Heart left ventricle (tissue), 16 donors: ENCODE data around the gene C2orf49. TPM values are rescaled to one million over a fixed set of nuclear protein-coding genes. Genes with fewer than 3 reads are reported as not detected.
A peak's percentile ranks its signal among the peaks of the same experiment; 100 is the strongest.

Experiments
- ATAC-seq, 4 donors: fragments of 200-7000 bp; cut with Tn5 transposase; one replicate each; pipeline ENCODE4 v1.9.1; 2020 to 2022; ENCODE audit warnings: moderate library complexity in 4 of 4, mild to moderate bottlenecking in 3 of 4, moderate number of reproducible peaks in 1 of 4
- DNase-seq, 5 donors: peaks; one replicate each; pipeline ENCODE4 v3.0.0-alpha.2; 2020
- H3K27ac ChIP-seq, 12 donors: fragments of 200-600 bp; sonication (generic) in 4 of 12; one replicate each; pipeline versions ENCODE4 v1.5.0 to v1.8.0; 2016 to 2022; ENCODE audit warnings: mild to moderate bottlenecking in 2 of 12
- H3K27me3 ChIP-seq, 9 donors: fragments of 200-600 bp; sonication (generic) in 2 of 9; one replicate each; pipeline versions ENCODE4 v1.5.1 to v1.8.0; 2016 to 2022; ENCODE audit warnings: mild to moderate bottlenecking in 3 of 9
- H3K36me3 ChIP-seq, 9 donors: fragments of 200-600 bp; sonication (generic) in 2 of 9; one replicate each; pipeline versions ENCODE4 v1.5.0 to v1.8.0; 2018 to 2022; ENCODE audit warnings: mild to moderate bottlenecking in 2 of 9
- H3K4me1 ChIP-seq, 12 donors: fragments of 200-600 bp; sonication (generic) in 4 of 12; one replicate each; pipeline versions ENCODE4 v1.5.0 to v1.8.0; 2016 to 2022; ENCODE audit warnings: mild to moderate bottlenecking in 3 of 12
- H3K4me3 ChIP-seq, 12 donors: fragments of 200-600 bp; sonication (generic) in 4 of 12; one replicate each; pipeline versions ENCODE4 v1.5.0 to v1.8.0; 2017 to 2022; ENCODE audit warnings: mild to moderate bottlenecking in 9 of 12, moderate library complexity in 4 of 12
- H3K9me3 ChIP-seq, 12 donors: fragments of 200-600 bp; sonication (generic) in 4 of 12; one replicate each; pipeline versions ENCODE4 v1.5.0 to v1.8.0; 2016 to 2022; ENCODE audit warnings: mild to moderate bottlenecking in 1 of 12
- POLR2A ChIP-seq, 2 donors: fragments of 450-650 bp; IDR thresholded peaks; one replicate each; pipeline ENCODE4 v1.6.1; 2017; ENCODE audit warnings: antibody characterized with exemption in 2 of 2, mild to moderate bottlenecking in 2 of 2, moderate library complexity in 2 of 2
- WGBS, 4 donors: extraction: QIAGEN DNeasy Blood & Tissue Kit in 2 of 4; methylation state at CpG; one replicate each; pipeline versions ENCODE4 v1.1.5 to v1.1.7; 2013 to 2018; 5-methylcytosine and 5-hydroxymethylcytosine counted together
- intact Hi-C, 10 donors: fragments of 100-400 bp; cut with DNase I; formaldehyde crosslinking; loops; one replicate each; pipeline versions ENCODE4 v1.11.1 to v1.14.2; 2022
- polyA plus RNA-seq, 2 donors: library from polyadenylated mRNA; stranded (reverse); fragments of 200-250 nt; gene quantifications; one replicate each; pipeline ENCODE4 v1.2.3, GENCODE V29; 2013
- total RNA-seq, 9 donors: library from RNA; depleted of rRNA in 2 of 9; stranded (reverse); fragments of >200 nt in 2 of 9; fragmentation: NEBNext Ultra II Directional in 3 of 9; extraction: Animal tissue kit (Norgen Biotek cat#: 25700) in 3 of 9; gene quantifications; one replicate each; pipeline versions ENCODE4 v1.1.0 to v1.2.4, GENCODE V29; 2016 to 2023
- TF ChIP-seq, protein P1 (sequence below), 12 donors: fragments of 200-600 bp; sonication (generic) in 4 of 12; IDR thresholded peaks; one replicate each; pipeline versions ENCODE4 v1.5.0 to v1.8.0; 2018 to 2022; ENCODE audit warnings: antibody characterized with exemption in 12 of 12, mild to moderate bottlenecking in 5 of 12
- donor health status: ischemic (EF 13 %, LVEDD 7.1; RV severe dilation, severe dysfunction).
- donor health status: healthy with polysubstance abuse.
- donor health status: DM: no; HTN: yes; CAD: no.
- donor health status: DM: no; HTN: no; CAD: no.
- donor health status: ischemic (EF 25% LVEDD 6.9; RV normal size, moderate dysfunction).
- donor health status: ischemic (EF 25% LVEDD 5.7; RV mildly dilated, moderate dysfunction).
- donor health status: healthy.
- donor health status: DM: yes; HTN: yes; CAD: no.
- donor health status: ischemic (EF 35%, LVEDD 5.7; RV mildly dilated, moderate dysfunction).
- donor health status: nonischemic (EF 11% LVEDD 7.7; RV severe dilation, severe dysfunction).
- donor health status: DM: yes; HTN: yes; CAD: no.
- donor health status: PGD.
- donor health status: ischemic (EF 29% LVEDD 5.4; RV normal size, mild dysfunction).
- donor health status: nonischemic (EF 23%, LVEDD 6.1; RV moderate dilation, normal function).

Gene C2orf49
- total and polyA plus RNA-seq, 11 donors: 12.1 to 21.7 (median 15.6) TPM

DNA sequence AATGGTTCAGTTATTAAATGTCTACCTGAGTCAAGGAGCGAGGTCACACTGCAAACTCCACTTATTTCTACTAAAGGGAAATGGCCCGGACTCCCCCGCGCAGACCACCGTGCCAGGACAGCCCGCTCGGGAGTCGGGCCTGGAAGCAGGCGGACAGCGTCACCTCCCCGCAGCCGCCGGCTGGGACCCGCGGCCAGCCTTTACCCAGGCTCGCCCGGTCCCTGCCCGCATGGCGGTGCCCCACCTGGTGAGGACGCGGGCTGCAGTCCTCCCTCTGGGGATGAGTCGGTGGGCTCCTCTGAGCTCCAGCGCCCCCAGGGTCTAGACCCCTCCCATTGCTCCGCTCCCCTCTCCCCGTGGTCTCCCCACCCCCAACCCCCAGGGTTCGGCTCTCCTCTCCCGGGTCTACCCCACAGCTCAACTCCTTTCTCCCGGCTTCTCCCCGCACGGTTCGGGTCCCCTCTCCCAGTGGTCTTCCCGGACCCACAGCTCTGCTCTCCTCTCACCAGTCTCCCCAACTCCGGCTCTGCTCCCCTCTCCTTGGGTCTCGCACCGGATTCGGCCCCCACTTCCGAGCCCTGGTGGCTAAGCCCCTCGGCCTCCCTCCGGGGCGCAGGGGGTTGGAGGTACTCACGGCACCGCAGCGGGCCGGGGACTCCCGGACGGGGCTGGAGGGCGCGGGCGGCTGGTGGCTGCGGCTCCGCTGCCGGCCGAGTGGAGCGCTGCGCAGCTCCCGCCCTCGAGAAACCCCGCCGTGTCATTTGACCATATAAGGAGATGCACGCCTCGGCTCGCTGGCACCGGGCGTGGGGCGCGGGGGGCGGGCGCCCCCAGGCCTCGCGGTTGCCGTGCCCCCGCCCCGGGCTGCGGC lies 61.2 kb downstream of the C2orf49 start, which contains the start of gene FHL2:
Gene FHL2 (minus strand): TSS at position 716 of the 871 bp plus-strand sequence. CDS start 12,535 bp downstream, outside the sequence.
- intact Hi-C loops: no loop called here

More for the DNA sequence above, 61.2 kb downstream of the C2orf49 start, which contains the start of gene FHL2:
- Histone ChIP-seq H3K36me3 (peaks cover 0 to 30% (median 6%) of the 10 kb centered on the region in 9 donors), H3K4me3 (peak within 1 kb of the TSS; percentile 19 to 80 (median 70)), H3K9me3 (no peaks in the 10 kb centered on the region), H3K27me3 (peaks cover 0 to 22% (median 0%) of the 10 kb centered on the region in 9 donors), H3K27ac (peak within 1 kb of the TSS; percentile 70 to 96 (median 91)), H3K4me1 (peaks cover 0 to 81% (median 21%) of the 10 kb centered on the region in 12 donors)
- ATAC-seq: peak; percentile 21 to 64 (median 50)
- 1 to 3% (median 2%) methylated on average over 39 to 74 of the region's 74 CpGs for WGBS, 4 donors
- peak; percentile 70 to 87 (median 74) for DNase-seq
- TF ChIP-seq, protein P1, sequence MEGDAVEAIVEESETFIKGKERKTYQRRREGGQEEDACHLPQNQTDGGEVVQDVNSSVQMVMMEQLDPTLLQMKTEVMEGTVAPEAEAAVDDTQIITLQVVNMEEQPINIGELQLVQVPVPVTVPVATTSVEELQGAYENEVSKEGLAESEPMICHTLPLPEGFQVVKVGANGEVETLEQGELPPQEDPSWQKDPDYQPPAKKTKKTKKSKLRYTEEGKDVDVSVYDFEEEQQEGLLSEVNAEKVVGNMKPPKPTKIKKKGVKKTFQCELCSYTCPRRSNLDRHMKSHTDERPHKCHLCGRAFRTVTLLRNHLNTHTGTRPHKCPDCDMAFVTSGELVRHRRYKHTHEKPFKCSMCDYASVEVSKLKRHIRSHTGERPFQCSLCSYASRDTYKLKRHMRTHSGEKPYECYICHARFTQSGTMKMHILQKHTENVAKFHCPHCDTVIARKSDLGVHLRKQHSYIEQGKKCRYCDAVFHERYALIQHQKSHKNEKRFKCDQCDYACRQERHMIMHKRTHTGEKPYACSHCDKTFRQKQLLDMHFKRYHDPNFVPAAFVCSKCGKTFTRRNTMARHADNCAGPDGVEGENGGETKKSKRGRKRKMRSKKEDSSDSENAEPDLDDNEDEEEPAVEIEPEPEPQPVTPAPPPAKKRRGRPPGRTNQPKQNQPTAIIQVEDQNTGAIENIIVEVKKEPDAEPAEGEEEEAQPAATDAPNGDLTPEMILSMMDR (IDR thresholded peaks at IDR 0.05): peak in 10 of 12 donors; percentile 9 to 69 (median 44)
- TF ChIP-seq POLR2A (IDR thresholded peaks at IDR 0.05): peak in 1 of 2 donors; percentile 62

Other genes starting within 250 kb of the C2orf49 start
- gene GPR45, start 95.8 kb upstream of the C2orf49 start, total RNA-seq: not detected
- not detected for gene GPR45, start 95.8 kb upstream of the C2orf49 start, polyA plus RNA-seq
- 10 to 100 TPM in 7 of 9 donors, 1 to 10 TPM in 2; 7.6 to 20.0 (median 13.1) TPM for gene TGFBRAP1, start 7.8 kb upstream of the C2orf49 start, total RNA-seq
- gene TGFBRAP1, start 7.8 kb upstream of the C2orf49 start, polyA plus RNA-seq: 1 to 10 TPM; 1.8 to 8.2 TPM
- 1,000 to 10,000 TPM in 7 of 9 donors, 100 to 1,000 TPM in 2; 649 to 4,692 (median 1,370) TPM for gene FHL2, start 61.5 kb downstream of the C2orf49 start, total RNA-seq
- 100 to 1,000 TPM; 669 to 913 TPM for gene FHL2, start 61.5 kb downstream of the C2orf49 start, polyA plus RNA-seq